ENCODE measurements around the gene MTOR. TPM values are rescaled to one million over a fixed set of nuclear protein-coding genes. Genes with fewer than 3 reads are reported as not detected.
"Not testable (repeated sequence)": the region's sequence is repeated elsewhere in the genome, so short reads cannot be mapped to it uniquely, and the experiment has no call there.

The MTOR gene
- 10 to 100 TPM; 32.4 to 55.4 (median 42.5) TPM for total RNA-seq

- Histone ChIP-seq H3K27ac (peak within 1 kb of the TSS; percentile 66 to 92 (median 82)), H3K4me3 (peak within 1 kb of the TSS; percentile 84 to 98), H3K27me3 (no peaks in the 10 kb centered on the region), H3K9me3 (no peaks in the 10 kb centered on the region), H3K36me3 (peaks cover 3 to 24% of the 10 kb centered on the region in 2 donors), H3K4me1 (peaks cover 0 to 24% (median 11%) of the 10 kb centered on the region in 3 donors)
- 0% methylated on average over 10 to 13 of the region's 60 CpGs for WGBS, 2 donors (ENCODE audit: low coverage in 1 of 2)
- TF ChIP-seq EP300 (IDR thresholded peaks at IDR 0.05) (no peak), POLR2A (IDR thresholded peaks at IDR 0.05) (peak; percentile 61 to 70), POLR2AphosphoS5 (IDR thresholded peaks at IDR 0.05) (peak; percentile 70), CTCF (IDR thresholded peaks at IDR 0.05) (peak in 3 of 4 experiments; percentile 5 to 37 (median 16))
- ATAC-seq = peak; percentile 100
Observed at GRCh38 chr1:11262171-11263049, at the start of gene MTOR. Gene MTOR, minus strand, starts transcription at chr1:11262551. Its CDS starts 3,142 bp downstream, at chr1:11259409.

GRCh38 chr1:11309385-11309784, 47.0 kb upstream of the MTOR start:
- no peak for ATAC-seq
- Histone ChIP-seq H3K4me3 (no peak overlapping the region), H3K36me3 (no peaks in the 10 kb centered on the region), H3K9me3 (no peaks in the 10 kb centered on the region), H3K27me3 (peaks cover 12% of the 10 kb centered on the region), H3K27ac (no peak overlapping the region), H3K4me1 (no peaks in the 10 kb centered on the region)
- TF ChIP-seq POLR2AphosphoS5 (IDR thresholded peaks at IDR 0.05) (no peak), CTCF (IDR thresholded peaks at IDR 0.05) (no peak)
- WGBS, 2 donors (ENCODE audit: low coverage in 1 of 2) = 96 to 100% methylated on average over 1 to 7 of the region's 7 CpGs

- Histone ChIP-seq H3K27me3 (peaks cover 12% of the 10 kb centered on the region), H3K4me1 (no peaks in the 10 kb centered on the region), H3K4me3 (no peak overlapping the region), H3K36me3 (no peaks in the 10 kb centered on the region), H3K9me3 (no peaks in the 10 kb centered on the region), H3K27ac (no peak overlapping the region)
- no peak for ATAC-seq
- TF ChIP-seq POLR2A (IDR thresholded peaks at IDR 0.05) (no peak), EP300 (IDR thresholded peaks at IDR 0.05) (no peak), CTCF (IDR thresholded peaks at IDR 0.05) (no peak), POLR2AphosphoS5 (IDR thresholded peaks at IDR 0.05) (no peak)
- 40 to 89% methylated on average over 1 to 5 of the region's 6 CpGs for WGBS, 2 donors (ENCODE audit: low coverage in 1 of 2)
Observed at GRCh38 chr1:11308699-11309224, 46.4 kb upstream of the MTOR start.

GRCh38 chr1:11307852-11308251, 45.5 kb upstream of the MTOR start:
- TF ChIP-seq POLR2AphosphoS5 (IDR thresholded peaks at IDR 0.05) (no peak), CTCF (IDR thresholded peaks at IDR 0.05) (no peak), EP300 (IDR thresholded peaks at IDR 0.05) (no peak), POLR2A (IDR thresholded peaks at IDR 0.05) (no peak)

GRCh38 chr1:11305516-11305915, 43.2 kb upstream of the MTOR start:
- ATAC-seq, H3K9me3 ChIP-seq: not testable (repeated sequence)
- 80% methylated on average over 1 of the region's 29 CpGs; no CpG with 5 or more reads in 1 of the 2 donors for WGBS, 2 donors (ENCODE audit: low coverage in 1 of 2)

More at GRCh38 chr1:11307852-11308251, 45.5 kb upstream of the MTOR start:
- Histone ChIP-seq H3K36me3 (no peaks in the 10 kb centered on the region), H3K9me3 (no peaks in the 10 kb centered on the region), H3K27me3 (peaks cover 7% of the 10 kb centered on the region), H3K4me1 (no peaks in the 10 kb centered on the region), H3K27ac (no peak overlapping the region), H3K4me3 (no peak overlapping the region)
- no peak for ATAC-seq
- WGBS, 2 donors (ENCODE audit: low coverage in 1 of 2) = 78 to 83% methylated on average over 2 to 3 of the region's 3 CpGs

More at GRCh38 chr1:11305516-11305915, 43.2 kb upstream of the MTOR start:
- not testable (repeated sequence) for H3K27ac ChIP-seq, H3K36me3 ChIP-seq, H3K4me1 ChIP-seq, H3K27me3 ChIP-seq, H3K4me3 ChIP-seq
